OCI-LY7 (cell line): ENCODE data around the gene LUC7L3.

Source experiments
- CTCF ChIP-seq: fragments of 200-600 bp; sonication (generic); conservative IDR thresholded peaks from 2 replicates; pipeline ENCODE4 v1.5.1; 2014; ENCODE audit warnings: mild to moderate bottlenecking, antibody characterized with exemption, low read length, moderate library complexity, mixed read lengths
- EZH2phosphoT487 ChIP-seq: fragments of 200-600 bp; sonication (generic); IDR thresholded peaks from 2 replicates; pipeline ENCODE4 v1.6.1; 2018; ENCODE audit warnings: low read depth, borderline replicate concordance, mild to moderate bottlenecking, mixed run types, antibody characterized with exemption, low read length, moderate library complexity, mixed read lengths

- no peak for TF ChIP-seq CTCF
- TF ChIP-seq EZH2phosphoT487: no peak
Measured at GRCh38 chr17:50675627-50676026, 43.8 kb upstream of the LUC7L3 start.
